Neutrophil (primary cell): ENCODE measurements around the gene CDH13.

Experiments used
- H3K27ac ChIP-seq: fragments of 200-600 bp; sonication (generic); 2 replicates; pipeline ENCODE4 v1.5.1; 2016; ENCODE audit warnings: mild to moderate bottlenecking, moderate library complexity
- H3K27me3 ChIP-seq: fragments of 200-600 bp; sonication (generic); 2 replicates; pipeline ENCODE4 v1.6.0; 2016; ENCODE audit warnings: mild to moderate bottlenecking
- H3K36me3 ChIP-seq: fragments of 200-600 bp; sonication (generic); 2 replicates; pipeline ENCODE4 v1.5.1; 2017
- H3K4me1 ChIP-seq, 2 experiments: fragments of 200-600 bp in 1 of 2; sonication (generic) in 1 of 2; 1 replicate in 1 of 2; 2 replicates in 1 of 2; pipeline versions ENCODE4 v1.5.1 to v1.6.1; 2013 to 2016; ENCODE audit warnings: low read depth in 1 of 2, low read length in 1 of 2, mild to moderate bottlenecking in 1 of 2, moderate library complexity in 1 of 2; ENCODE audit not compliant: control insufficient read depth in 1 of 2, insufficient read depth in 1 of 2
- H3K4me3 ChIP-seq, 2 experiments: fragments of 200-600 bp in 1 of 2; sonication (generic) in 1 of 2; 1 replicate in 1 of 2; 2 replicates in 1 of 2; pipeline ENCODE4 v1.5.1; 2013 to 2016; ENCODE audit warnings: low read depth in 1 of 2, low read length in 1 of 2, mild to moderate bottlenecking in 1 of 2, moderate library complexity in 1 of 2
- H3K9me3 ChIP-seq: fragments of 200-600 bp; sonication (generic); 2 replicates; pipeline ENCODE4 v1.5.1; 2016
- CTCF ChIP-seq: fragments of 200-600 bp; sonication (generic); IDR thresholded peaks from 2 replicates; pipeline ENCODE4 v1.5.1; 2016; ENCODE audit warnings: antibody characterized with exemption

Gene CDH13

GRCh38 chr16:82954224-82954929 is 327.6 kb downstream of the CDH13 start:
- H3K27ac ChIP-seq = no peak overlapping the region

GRCh38 chr16:82955741-82956348 is 329.1 kb downstream of the CDH13 start:
- TF ChIP-seq CTCF = no peak
- no peaks in the 10 kb centered on the region for H3K4me1 ChIP-seq
- H3K27ac ChIP-seq = no peak overlapping the region
- H3K9me3 ChIP-seq = no peaks in the 10 kb centered on the region
- H3K27me3 ChIP-seq = no peaks in the 10 kb centered on the region
- H3K4me3 ChIP-seq = no peak overlapping the region
- H3K36me3 ChIP-seq = no peaks in the 10 kb centered on the region

More at GRCh38 chr16:82954224-82954929, 327.6 kb downstream of the CDH13 start:
- TF ChIP-seq CTCF = no peak
- H3K4me1 ChIP-seq = no peaks in the 10 kb centered on the region
- no peaks in the 10 kb centered on the region for H3K27me3 ChIP-seq
- no peaks in the 10 kb centered on the region for H3K36me3 ChIP-seq
- H3K9me3 ChIP-seq = no peaks in the 10 kb centered on the region
- H3K4me3 ChIP-seq = no peak overlapping the region

GRCh38 chr16:82957212-82957611 is 330.4 kb downstream of the CDH13 start:
- H3K4me3 ChIP-seq = no peak overlapping the region
- no peak overlapping the region for H3K27ac ChIP-seq
- TF ChIP-seq CTCF = no peak
- H3K27me3 ChIP-seq = no peaks in the 10 kb centered on the region
- H3K9me3 ChIP-seq = no peaks in the 10 kb centered on the region
- H3K36me3 ChIP-seq = no peaks in the 10 kb centered on the region
- no peaks in the 10 kb centered on the region for H3K4me1 ChIP-seq

- no peaks in the 10 kb centered on the region for H3K36me3 ChIP-seq
- H3K27ac ChIP-seq = no peak overlapping the region
- no peak overlapping the region for H3K4me3 ChIP-seq
- no peaks in the 10 kb centered on the region for H3K27me3 ChIP-seq
- no peak for TF ChIP-seq CTCF
- no peaks in the 10 kb centered on the region for H3K9me3 ChIP-seq
- no peaks in the 10 kb centered on the region for H3K4me1 ChIP-seq
Measured at GRCh38 chr16:82960918-82961317, 334.1 kb downstream of the CDH13 start.

- Histone ChIP-seq H3K9me3 (no peaks in the 10 kb centered on the region), H3K4me3 (no peak overlapping the region), H3K4me1 (no peaks in the 10 kb centered on the region), H3K36me3 (no peaks in the 10 kb centered on the region), H3K27ac (no peak overlapping the region), H3K27me3 (no peaks in the 10 kb centered on the region)
- TF ChIP-seq CTCF = no peak
Measured at GRCh38 chr16:82963653-82964052, 336.9 kb downstream of the CDH13 start.
